Effector memory CD4-positive, alpha-beta T cell (primary cell): ENCODE data around the gene CBX4.

Experiments used
- DNase-seq, 3 donors: peaks; one replicate each; pipeline ENCODE4 v3.0.0-alpha.2; 2020
- H3K27ac ChIP-seq: 2 replicates; pipeline ENCODE4 v1.7.0; 2013; ENCODE audit warnings: mild to moderate bottlenecking, low read length, moderate library complexity; ENCODE audit not compliant: insufficient read depth, poor library complexity, severe bottlenecking
- H3K27me3 ChIP-seq: replicated peaks from 2 replicates; pipeline ENCODE4 v1.7.0; 2013; ENCODE audit warnings: mild to moderate bottlenecking, low read length; ENCODE audit not compliant: insufficient read depth, control insufficient read depth, poor library complexity, severe bottlenecking
- H3K36me3 ChIP-seq: 2 replicates; pipeline ENCODE4 v1.7.0; 2013; ENCODE audit warnings: mild to moderate bottlenecking, low read length, moderate library complexity; ENCODE audit not compliant: control insufficient read depth, insufficient read depth
- H3K4me1 ChIP-seq: 2 replicates; pipeline ENCODE4 v1.7.0; 2013; ENCODE audit warnings: low read length, mild to moderate bottlenecking; ENCODE audit not compliant: control insufficient read depth, insufficient read depth, poor library complexity, severe bottlenecking
- H3K4me3 ChIP-seq: 2 replicates; pipeline ENCODE4 v1.7.0; 2013; ENCODE audit warnings: low read length, low read depth, mild to moderate bottlenecking; ENCODE audit not compliant: insufficient read depth, poor library complexity, severe bottlenecking
- H3K9me3 ChIP-seq: 2 replicates; pipeline ENCODE4 v1.7.0; 2013; ENCODE audit warnings: mild to moderate bottlenecking, low read length, moderate library complexity; ENCODE audit not compliant: control insufficient read depth

Gene CBX4

DNA sequence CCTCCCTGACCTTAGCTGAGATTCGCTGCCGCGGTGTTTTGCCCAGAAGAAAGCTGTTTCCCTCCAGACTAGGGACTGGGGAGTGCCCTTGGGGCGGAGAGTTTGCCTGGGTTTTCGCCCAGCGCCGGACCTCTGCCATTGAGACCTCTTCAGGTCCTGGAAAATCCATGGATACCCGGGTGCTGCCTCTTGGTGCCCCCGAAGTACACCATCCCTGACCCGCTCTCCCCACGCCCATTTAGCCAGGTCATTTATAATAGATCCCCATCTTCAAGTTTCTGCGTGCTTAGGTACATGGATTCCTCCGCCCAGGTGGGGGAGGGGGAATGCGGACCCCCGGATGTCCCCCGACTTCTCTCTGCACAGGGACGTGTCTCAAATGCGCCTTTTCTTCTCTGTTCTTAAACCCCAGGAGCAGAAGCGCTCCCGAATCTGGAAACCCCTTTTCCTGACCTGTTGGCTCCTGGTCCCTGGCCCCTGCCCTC lies 27.3 kb downstream of the CBX4 start:
- peak overlapping the region; percentile 3 for H3K4me3 ChIP-seq

DNA sequence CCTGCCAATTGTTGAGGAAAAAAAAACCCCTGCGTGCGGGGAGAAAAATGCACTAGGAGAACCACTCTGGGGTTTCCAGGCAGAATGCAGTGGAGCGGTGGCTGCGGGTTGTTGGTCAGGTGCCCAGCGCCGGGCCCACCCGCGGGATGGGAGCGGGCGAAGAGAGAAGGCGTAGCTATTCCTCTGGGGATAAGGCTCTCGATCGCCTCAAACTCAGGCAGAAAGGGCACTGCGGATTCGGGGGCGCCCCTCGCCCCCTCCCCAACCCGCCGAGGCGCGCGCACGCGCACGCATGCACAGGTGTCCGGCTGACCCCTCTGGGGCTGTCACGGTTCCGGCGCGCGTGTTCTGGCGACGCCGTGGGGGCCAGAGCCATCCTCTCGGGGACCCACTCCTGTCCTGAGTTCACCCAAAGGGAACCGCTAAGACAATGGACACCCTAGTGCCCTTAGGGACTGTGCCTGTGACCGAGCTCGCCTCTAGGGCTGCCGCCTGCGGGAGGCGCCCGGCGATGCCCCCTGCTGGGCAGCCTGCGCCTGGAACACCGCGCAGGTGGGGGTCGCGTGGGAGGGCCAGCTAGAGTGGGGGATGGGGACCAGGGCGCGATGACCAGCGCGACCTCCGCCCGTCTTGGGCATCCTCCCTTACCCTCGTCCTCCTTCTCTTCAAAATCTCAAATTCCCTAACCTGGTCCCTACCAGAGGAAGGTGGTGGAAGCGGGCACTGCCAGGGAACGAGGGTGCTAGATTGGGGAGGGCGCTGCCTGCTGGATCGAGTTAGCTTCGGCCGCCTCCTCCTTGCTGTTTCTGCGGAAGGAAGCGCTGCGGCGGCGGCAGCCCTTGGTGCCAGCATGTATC lies 28.0 kb downstream of the CBX4 start:
- H3K27ac ChIP-seq, result no peak overlapping the region
- DNase-seq, result no peak
- no peaks in the 10 kb centered on the region for H3K9me3 ChIP-seq

More for the DNA sequence above, 27.3 kb downstream of the CBX4 start:
- H3K27me3 ChIP-seq, result peaks cover 86% of the 10 kb centered on the region
- H3K4me1 ChIP-seq, result peaks cover 48% of the 10 kb centered on the region
- H3K9me3 ChIP-seq, result no peaks in the 10 kb centered on the region
- no peak overlapping the region for H3K27ac ChIP-seq
- no peaks in the 10 kb centered on the region for H3K36me3 ChIP-seq
- DNase-seq, result no peak

DNA sequence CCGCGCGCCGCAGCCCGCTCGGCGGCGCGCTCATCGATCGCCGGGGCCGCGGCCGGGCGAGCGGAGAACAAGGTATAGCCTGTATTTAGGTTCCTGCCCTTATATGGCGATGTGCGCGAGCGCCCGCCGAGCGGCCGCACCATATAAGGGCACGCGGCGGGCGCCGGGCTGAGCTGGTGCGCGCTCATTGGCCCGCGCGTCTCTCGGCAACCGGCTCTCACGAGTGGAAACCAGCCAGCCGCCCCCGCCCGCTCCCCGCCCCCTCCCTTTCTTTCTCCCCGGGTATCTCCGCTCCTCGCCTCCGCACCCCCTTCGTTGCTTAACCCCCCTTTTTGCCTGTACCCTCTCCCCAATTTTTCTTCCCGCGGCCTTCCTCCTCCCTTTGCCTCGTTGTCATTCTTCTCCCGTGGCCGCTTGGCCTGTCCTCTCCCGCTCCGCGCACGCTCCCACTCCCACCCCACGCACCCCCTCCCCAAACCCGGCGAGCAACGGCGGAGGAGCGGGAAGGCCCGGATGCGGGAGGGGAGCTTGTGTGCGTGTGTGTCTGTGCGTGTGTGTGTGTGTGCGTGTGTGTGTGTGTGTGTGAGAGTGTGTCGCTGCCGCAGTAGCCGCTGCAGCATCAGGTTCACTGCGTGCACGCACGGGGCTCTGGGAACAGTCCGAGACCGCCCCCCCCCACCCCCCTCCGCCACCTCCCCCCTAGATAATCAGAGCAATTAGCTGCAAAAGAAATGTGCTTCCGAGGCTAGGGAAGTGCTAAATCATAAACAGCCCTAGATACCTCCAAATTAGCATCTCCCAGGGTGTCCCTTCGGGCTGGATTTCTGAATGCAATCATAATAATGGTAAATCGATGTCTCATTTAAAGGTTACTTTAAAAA lies 28.9 kb downstream of the CBX4 start:
- Histone ChIP-seq H3K27me3 (peaks cover 85% of the 10 kb centered on the region), H3K4me1 (peaks cover 44% of the 10 kb centered on the region), H3K4me3 (no peak overlapping the region), H3K36me3 (no peaks in the 10 kb centered on the region), H3K9me3 (no peaks in the 10 kb centered on the region), H3K27ac (no peak overlapping the region)
- DNase-seq, result peak; percentile 70 to 72 (median 71)

More for the DNA sequence above, 28.0 kb downstream of the CBX4 start:
- peak overlapping the region; percentile 3 for H3K4me3 ChIP-seq
- H3K4me1 ChIP-seq, result peaks cover 48% of the 10 kb centered on the region
- peaks cover 85% of the 10 kb centered on the region for H3K27me3 ChIP-seq
- H3K36me3 ChIP-seq, result no peaks in the 10 kb centered on the region

- Histone ChIP-seq H3K4me1 (peaks cover 43% of the 10 kb centered on the region), H3K27me3 (peaks cover 85% of the 10 kb centered on the region), H3K9me3 (no peaks in the 10 kb centered on the region)
Measured at GRCh38 chr17:79809530-79810129, 29.6 kb downstream of the CBX4 start.

GRCh38 chr17:79808763-79809529 lies 30.3 kb downstream of the CBX4 start:
- Histone ChIP-seq H3K9me3 (no peaks in the 10 kb centered on the region), H3K27me3 (peaks cover 85% of the 10 kb centered on the region), H3K36me3 (no peaks in the 10 kb centered on the region), H3K4me1 (peaks cover 44% of the 10 kb centered on the region), H3K27ac (no peak overlapping the region), H3K4me3 (no peak overlapping the region)
- no peak for DNase-seq

More at GRCh38 chr17:79809530-79810129, 29.6 kb downstream of the CBX4 start:
- H3K27ac ChIP-seq, result no peak overlapping the region
- no peak overlapping the region for H3K4me3 ChIP-seq
- H3K36me3 ChIP-seq, result no peaks in the 10 kb centered on the region
- no peak for DNase-seq

GRCh38 chr17:79806863-79807720 lies 32.1 kb downstream of the CBX4 start:
- no peaks in the 10 kb centered on the region for H3K36me3 ChIP-seq
- H3K4me3 ChIP-seq, result no peak overlapping the region
- H3K27ac ChIP-seq, result no peak overlapping the region
- H3K9me3 ChIP-seq, result no peaks in the 10 kb centered on the region
- peaks cover 39% of the 10 kb centered on the region for H3K4me1 ChIP-seq
- DNase-seq, result no peak
- peaks cover 91% of the 10 kb centered on the region for H3K27me3 ChIP-seq

GRCh38 chr17:79806446-79806760 lies 32.8 kb downstream of the CBX4 start:
- H3K36me3 ChIP-seq, result no peaks in the 10 kb centered on the region
- no peak for DNase-seq
- peaks cover 32% of the 10 kb centered on the region for H3K4me1 ChIP-seq
- peaks cover 91% of the 10 kb centered on the region for H3K27me3 ChIP-seq
- no peaks in the 10 kb centered on the region for H3K9me3 ChIP-seq
- H3K27ac ChIP-seq, result no peak overlapping the region
- H3K4me3 ChIP-seq, result no peak overlapping the region

DNA sequence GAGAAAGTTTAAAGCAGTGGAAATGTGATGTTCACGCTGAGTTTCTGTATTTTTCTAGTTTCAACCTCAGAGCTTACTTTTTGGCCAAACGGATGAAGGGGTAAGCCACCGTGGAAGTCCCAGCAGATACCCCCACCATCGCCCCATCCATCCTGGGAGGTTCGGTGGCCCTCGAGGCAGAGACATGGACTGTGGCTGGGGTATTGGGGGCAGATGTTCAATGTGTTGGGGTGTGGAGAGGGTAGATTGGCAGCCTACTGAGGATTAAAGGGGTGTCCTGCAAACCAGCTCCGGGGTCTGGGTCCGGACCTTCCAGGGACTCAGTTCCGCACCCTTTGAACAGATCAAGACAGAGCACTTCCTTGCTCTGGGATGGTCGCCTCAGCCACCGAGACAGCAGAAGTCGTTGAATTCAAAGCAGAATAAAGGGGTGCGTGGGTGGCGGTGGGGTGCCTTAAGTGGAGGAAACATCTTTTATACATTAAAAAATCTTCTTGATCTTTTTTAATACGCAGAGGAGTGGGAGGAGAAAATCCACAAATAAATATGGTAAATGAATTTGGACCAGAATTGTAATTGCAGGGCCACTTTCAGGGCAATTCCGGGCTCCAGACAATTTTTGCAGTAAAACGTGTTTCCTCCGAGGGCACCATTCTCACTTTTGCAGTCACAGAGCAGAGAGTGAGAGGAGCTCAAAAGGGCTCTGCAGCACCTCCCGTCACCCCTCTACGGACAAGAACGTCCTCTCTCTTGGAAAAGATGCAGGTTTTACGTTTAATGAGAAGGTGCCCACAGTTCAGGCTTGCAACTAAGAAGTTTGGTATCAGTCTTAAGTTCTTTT lies 34.2 kb downstream of the CBX4 start:
- DNase-seq, result no peak
- H3K9me3 ChIP-seq, result no peaks in the 10 kb centered on the region
- no peaks in the 10 kb centered on the region for H3K36me3 ChIP-seq
- H3K27ac ChIP-seq, result no peak overlapping the region
- H3K27me3 ChIP-seq, result peaks cover 92% of the 10 kb centered on the region
- H3K4me3 ChIP-seq, result no peak overlapping the region
- H3K4me1 ChIP-seq, result peaks cover 34% of the 10 kb centered on the region
